ENCODE measurements around the gene MAN2A2. TPM values are rescaled to one million over a fixed set of nuclear protein-coding genes. Genes with fewer than 3 reads are reported as not detected.

Gene MAN2A2
- total RNA-seq, 6 experiments from 2014 or later = 41.4 to 91.6 (median 59.8) TPM

DNA sequence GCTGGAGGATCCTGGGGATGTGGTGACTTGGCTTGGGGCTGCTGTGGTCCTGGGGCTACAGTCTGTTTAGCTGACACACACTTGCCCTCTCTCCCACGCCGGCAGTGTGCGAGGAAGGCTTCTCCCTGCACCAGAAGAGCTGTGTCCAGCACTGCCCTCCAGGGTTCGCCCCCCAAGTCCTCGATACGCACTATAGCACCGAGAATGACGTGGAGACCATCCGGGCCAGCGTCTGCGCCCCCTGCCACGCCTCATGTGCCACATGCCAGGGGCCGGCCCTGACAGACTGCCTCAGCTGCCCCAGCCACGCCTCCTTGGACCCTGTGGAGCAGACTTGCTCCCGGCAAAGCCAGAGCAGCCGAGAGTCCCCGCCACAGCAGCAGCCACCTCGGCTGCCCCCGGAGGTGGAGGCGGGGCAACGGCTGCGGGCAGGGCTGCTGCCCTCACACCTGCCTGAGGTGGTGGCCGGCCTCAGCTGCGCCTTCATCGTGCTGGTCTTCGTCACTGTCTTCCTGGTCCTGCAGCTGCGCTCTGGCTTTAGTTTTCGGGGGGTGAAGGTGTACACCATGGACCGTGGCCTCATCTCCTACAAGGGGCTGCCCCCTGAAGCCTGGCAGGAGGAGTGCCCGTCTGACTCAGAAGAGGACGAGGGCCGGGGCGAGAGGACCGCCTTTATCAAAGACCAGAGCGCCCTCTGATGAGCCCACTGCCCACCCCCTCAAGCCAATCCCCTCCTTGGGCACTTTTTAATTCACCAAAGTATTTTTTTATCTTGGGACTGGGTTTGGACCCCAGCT, 21.7 kb upstream of the MAN2A2 start:
- H3K4me1 ChIP-seq = peaks cover 0 to 54% (median 27%) of the 10 kb centered on the region in 4 donors
- WGBS (ENCODE audit: insufficient coverage, low coverage, low lambda C conversion rate, missing lambda C conversion rate) = 40% methylated on average over 2 of the region's 35 CpGs
- intact Hi-C loops (cut with DNase I) = no loop called here
- H3K27ac ChIP-seq = peak overlapping the region in 2 of 3 donors; percentile 90 to 99
- H3K9me3 ChIP-seq = no peaks in the 10 kb centered on the region
- H3K27me3 ChIP-seq = no peaks in the 10 kb centered on the region
- TF ChIP-seq, protein P1, sequence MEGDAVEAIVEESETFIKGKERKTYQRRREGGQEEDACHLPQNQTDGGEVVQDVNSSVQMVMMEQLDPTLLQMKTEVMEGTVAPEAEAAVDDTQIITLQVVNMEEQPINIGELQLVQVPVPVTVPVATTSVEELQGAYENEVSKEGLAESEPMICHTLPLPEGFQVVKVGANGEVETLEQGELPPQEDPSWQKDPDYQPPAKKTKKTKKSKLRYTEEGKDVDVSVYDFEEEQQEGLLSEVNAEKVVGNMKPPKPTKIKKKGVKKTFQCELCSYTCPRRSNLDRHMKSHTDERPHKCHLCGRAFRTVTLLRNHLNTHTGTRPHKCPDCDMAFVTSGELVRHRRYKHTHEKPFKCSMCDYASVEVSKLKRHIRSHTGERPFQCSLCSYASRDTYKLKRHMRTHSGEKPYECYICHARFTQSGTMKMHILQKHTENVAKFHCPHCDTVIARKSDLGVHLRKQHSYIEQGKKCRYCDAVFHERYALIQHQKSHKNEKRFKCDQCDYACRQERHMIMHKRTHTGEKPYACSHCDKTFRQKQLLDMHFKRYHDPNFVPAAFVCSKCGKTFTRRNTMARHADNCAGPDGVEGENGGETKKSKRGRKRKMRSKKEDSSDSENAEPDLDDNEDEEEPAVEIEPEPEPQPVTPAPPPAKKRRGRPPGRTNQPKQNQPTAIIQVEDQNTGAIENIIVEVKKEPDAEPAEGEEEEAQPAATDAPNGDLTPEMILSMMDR (IDR thresholded peaks at IDR 0.05) = no peak
- TF ChIP-seq POLR2A (IDR thresholded peaks at IDR 0.05) = no peak
- H3K4me3 ChIP-seq = no peak overlapping the region
- H3K36me3 ChIP-seq = peaks cover 16 to 60% (median 36%) of the 10 kb centered on the region in 4 donors
- no peak for ATAC-seq
- peak in 2 of 3 donors; percentile 63 to 65 for DNase-seq

DNA sequence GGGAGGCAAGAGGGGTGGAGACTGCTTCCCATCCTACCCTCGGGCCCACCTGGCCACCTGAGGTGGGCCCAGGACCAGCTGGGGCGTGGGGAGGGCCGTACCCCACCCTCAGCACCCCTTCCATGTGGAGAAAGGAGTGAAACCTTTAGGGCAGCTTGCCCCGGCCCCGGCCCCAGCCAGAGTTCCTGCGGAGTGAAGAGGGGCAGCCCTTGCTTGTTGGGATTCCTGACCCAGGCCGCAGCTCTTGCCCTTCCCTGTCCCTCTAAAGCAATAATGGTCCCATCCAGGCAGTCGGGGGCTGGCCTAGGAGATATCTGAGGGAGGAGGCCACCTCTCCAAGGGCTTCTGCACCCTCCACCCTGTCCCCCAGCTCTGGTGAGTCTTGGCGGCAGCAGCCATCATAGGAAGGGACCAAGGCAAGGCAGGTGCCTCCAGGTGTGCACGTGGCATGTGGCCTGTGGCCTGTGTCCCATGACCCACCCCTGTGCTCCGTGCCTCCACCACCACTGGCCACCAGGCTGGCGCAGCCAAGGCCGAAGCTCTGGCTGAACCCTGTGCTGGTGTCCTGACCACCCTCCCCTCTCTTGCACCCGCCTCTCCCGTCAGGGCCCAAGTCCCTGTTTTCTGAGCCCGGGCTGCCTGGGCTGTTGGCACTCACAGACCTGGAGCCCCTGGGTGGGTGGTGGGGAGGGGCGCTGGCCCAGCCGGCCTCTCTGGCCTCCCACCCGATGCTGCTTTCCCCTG, 21.0 kb upstream of the MAN2A2 start:
- intact Hi-C loops (cut with DNase I) = no loop called here
- H3K9me3 ChIP-seq = no peaks in the 10 kb centered on the region
- WGBS (ENCODE audit: insufficient coverage, low coverage, low lambda C conversion rate, missing lambda C conversion rate) = 30% methylated on average over 4 of the region's 19 CpGs
- peaks cover 11 to 52% (median 31%) of the 10 kb centered on the region in 4 donors for H3K36me3 ChIP-seq
- H3K27me3 ChIP-seq = no peaks in the 10 kb centered on the region
- peak overlapping the region in 2 of 3 donors; percentile 90 to 99 for H3K27ac ChIP-seq
- DNase-seq (peak; percentile 66 to 94 (median 92)), ATAC-seq (peak; percentile 16 to 65 (median 56))
- H3K4me1 ChIP-seq = peaks cover 0 to 56% (median 26%) of the 10 kb centered on the region in 4 donors
- H3K4me3 ChIP-seq = no peak overlapping the region
- TF ChIP-seq, protein P1 (IDR thresholded peaks at IDR 0.05) = peak in 1 of 4 donors; percentile 13
- TF ChIP-seq POLR2A (IDR thresholded peaks at IDR 0.05) = no peak

DNA sequence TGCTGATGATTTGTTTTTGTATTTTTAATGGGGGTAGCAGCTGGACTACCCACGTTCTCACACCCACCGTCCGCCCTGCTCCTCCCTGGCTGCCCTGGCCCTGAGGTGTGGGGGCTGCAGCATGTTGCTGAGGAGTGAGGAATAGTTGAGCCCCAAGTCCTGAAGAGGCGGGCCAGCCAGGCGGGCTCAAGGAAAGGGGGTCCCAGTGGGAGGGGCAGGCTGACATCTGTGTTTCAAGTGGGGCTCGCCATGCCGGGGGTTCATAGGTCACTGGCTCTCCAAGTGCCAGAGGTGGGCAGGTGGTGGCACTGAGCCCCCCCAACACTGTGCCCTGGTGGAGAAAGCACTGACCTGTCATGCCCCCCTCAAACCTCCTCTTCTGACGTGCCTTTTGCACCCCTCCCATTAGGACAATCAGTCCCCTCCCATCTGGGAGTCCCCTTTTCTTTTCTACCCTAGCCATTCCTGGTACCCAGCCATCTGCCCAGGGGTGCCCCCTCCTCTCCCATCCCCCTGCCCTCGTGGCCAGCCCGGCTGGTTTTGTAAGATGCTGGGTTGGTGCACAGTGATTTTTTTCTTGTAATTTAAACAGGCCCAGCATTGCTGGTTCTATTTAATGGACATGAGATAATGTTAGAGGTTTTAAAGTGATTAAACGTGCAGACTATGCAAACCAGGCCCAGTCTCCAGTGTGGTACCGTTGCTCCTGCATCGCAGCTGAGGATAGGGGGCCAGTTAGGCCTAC, 20.1 kb upstream of the MAN2A2 start:
- no peak for ATAC-seq
- 3% methylated on average over 6 of the region's 13 CpGs for WGBS (ENCODE audit: insufficient coverage, low coverage, low lambda C conversion rate, missing lambda C conversion rate)
- Histone ChIP-seq H3K4me1 (peaks cover 0 to 56% (median 25%) of the 10 kb centered on the region in 4 donors), H3K36me3 (peaks cover 5 to 44% (median 27%) of the 10 kb centered on the region in 4 donors), H3K9me3 (no peaks in the 10 kb centered on the region), H3K4me3 (no peak overlapping the region), H3K27me3 (no peaks in the 10 kb centered on the region), H3K27ac (peak overlapping the region; percentile 90 to 99 (median 99))
- intact Hi-C loops (cut with DNase I) = no loop called here
- TF ChIP-seq, protein P1 (IDR thresholded peaks at IDR 0.05) = no peak
- TF ChIP-seq POLR2A (IDR thresholded peaks at IDR 0.05) = no peak
- DNase-seq = peak; percentile 16 to 59 (median 58)

DNA sequence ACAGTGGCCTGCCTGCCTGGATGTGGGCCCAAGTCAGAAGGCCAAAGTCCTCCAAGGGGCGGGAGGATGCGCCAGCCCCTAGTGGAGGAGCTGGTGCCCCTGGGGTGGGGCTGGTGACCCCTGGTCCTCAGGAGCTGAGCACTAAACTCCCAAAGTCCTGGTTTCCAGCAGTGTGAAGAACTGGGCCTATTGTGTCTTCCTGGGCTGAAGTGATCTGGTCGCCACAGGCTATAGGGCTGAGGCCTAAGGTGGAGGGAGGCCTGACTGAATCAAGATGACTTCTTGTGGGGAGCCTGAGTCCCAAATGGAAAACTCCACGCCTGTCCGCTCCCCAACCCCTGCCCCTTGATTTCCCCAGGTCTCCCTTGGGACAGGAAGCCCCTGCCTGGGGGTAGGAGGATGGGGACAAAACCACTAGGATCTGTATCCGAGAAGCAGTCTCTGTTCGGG, 19.6 kb upstream of the MAN2A2 start:
- WGBS (ENCODE audit: insufficient coverage, low coverage, low lambda C conversion rate, missing lambda C conversion rate) = 17% methylated on average over 2 of the region's 7 CpGs

More for the DNA sequence above, 19.6 kb upstream of the MAN2A2 start:
- intact Hi-C loops (cut with DNase I) = no loop called here
- Histone ChIP-seq H3K4me3 (peak overlapping the region; percentile 54 to 62 (median 59)), H3K9me3 (no peaks in the 10 kb centered on the region), H3K36me3 (peaks cover 3 to 38% (median 22%) of the 10 kb centered on the region in 4 donors), H3K27ac (peak overlapping the region; percentile 90 to 99 (median 99)), H3K4me1 (peaks cover 0 to 56% (median 25%) of the 10 kb centered on the region in 4 donors), H3K27me3 (no peaks in the 10 kb centered on the region)
- DNase-seq (peak in 2 of 3 donors; percentile 65 to 73), ATAC-seq (peak; percentile 7 to 34 (median 12))
- TF ChIP-seq, protein P1 (IDR thresholded peaks at IDR 0.05) = no peak
- TF ChIP-seq POLR2A (IDR thresholded peaks at IDR 0.05) = no peak

Data from right lobe of liver (tissue), 6 donors.